ENCODE data around the gene ALMS1. TPM values are rescaled to one million over a fixed set of nuclear protein-coding genes. Genes with fewer than 3 reads are reported as not detected.
"Not testable (repeated sequence)": the region's sequence is repeated elsewhere in the genome, so short reads cannot be mapped to it uniquely, and the experiment has no call there.

Gene ALMS1
- total RNA-seq, 2 donors from 2014 or later, result 21.2 to 21.4 TPM

DNA sequence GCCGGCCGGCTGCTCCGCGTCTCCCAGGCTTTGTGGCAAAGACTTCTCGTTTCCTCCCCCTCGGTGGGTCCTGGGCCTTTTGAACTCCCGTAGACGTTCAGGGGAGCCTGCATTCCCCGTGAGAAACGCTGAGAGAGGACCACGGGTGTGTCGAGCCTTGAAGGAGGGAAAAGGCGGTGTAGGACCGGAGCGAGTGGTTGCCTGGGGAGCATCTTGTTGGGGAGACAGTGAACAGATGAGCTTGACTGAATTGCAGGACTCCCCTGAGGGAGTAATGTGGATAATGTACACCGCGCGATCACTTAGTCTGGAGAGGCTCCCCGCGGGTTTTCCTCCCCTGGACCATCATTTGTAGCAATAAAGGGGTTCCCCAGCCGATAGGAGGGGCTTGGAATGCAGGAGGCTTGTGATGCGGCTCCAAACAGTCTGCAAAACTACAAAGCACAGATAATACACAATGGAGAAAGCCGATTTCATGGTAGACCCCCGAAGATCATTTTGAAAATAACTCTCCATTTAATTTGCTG, 769 bp downstream of the ALMS1 start:
- intact Hi-C loops (cut with DNase I), result no loop called here
- DNase-seq (ENCODE audit: low spot score), result no peak

DNA sequence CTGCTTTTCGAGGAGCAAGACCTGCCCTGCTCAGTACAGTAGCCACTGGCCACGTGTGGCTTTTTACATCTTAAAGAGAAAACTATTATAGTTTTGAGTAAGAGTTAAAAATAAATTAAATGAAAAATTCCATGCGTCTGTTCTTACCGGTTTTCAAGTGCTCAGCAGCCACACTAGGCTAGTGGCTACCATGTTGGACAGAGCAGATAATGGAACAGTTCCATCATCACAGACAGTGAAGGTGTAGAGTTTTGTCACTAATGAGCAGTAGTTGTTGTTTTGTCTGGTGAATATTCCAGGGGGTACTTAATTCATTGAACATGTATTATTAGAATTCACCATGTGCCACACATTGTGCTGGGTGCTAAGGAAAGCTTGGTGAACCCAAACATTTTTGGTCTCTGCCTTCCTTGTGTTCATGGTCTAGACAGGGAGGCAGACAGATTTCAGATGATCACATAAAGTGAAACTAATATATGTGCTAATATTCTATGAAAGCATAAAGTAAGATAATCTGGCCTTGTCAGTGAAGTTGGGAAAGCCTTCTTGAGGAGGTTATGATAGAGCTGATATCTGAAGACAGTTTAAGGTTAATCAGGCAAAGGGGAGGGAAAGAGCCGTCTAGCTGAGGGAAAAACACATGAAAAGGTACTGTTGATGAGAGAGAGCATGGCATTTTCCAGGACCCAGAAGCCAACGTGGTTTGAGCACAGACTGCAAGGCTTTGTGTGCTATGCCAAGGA, 1.4 kb downstream of the ALMS1 start:
- intact Hi-C loops (cut with DNase I), result no loop called here

DNA sequence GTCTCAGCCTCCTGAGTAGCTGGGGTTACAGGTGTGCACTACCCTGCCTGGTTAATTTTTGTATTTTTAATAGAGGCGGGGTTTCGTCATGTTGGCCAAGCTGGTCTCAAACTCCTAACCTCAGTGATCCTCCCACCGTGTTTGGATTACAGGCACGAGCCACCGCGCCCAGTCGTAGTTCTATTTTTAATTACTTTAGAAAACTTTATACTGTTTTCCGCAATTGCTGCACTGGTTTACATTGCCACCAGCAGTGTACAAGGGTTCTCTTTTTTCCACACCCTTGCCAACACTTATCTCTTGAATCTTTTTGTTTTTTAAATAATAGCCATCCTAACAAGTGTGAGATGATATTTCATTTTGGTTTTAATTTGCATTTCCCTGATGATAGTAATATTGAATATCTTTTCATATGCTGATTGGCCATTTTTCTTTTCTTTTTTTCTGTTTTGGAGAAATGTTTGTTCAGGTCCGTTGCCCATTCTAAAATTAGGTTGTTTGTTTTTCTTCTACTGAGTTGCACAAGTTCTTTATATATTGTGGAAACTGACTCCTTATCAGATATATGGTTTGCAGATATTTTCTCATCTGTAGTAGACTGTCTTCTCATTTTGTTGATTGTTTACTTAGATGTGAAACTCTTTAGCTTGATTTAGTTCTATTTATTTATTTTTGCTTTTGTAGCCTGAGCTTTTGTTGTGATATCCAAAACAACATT, 16.9 kb downstream of the ALMS1 start:
- no peak for DNase-seq (ENCODE audit: low spot score)
- intact Hi-C loops (cut with DNase I), result loop anchor here in 1 of 2 donors (5.0 kb wide), 1 partner anchor 320 kb away; no protein-coding TSS in a partner anchor

More for the DNA sequence above, 1.4 kb downstream of the ALMS1 start:
- DNase-seq (ENCODE audit: low spot score), result no peak

DNA sequence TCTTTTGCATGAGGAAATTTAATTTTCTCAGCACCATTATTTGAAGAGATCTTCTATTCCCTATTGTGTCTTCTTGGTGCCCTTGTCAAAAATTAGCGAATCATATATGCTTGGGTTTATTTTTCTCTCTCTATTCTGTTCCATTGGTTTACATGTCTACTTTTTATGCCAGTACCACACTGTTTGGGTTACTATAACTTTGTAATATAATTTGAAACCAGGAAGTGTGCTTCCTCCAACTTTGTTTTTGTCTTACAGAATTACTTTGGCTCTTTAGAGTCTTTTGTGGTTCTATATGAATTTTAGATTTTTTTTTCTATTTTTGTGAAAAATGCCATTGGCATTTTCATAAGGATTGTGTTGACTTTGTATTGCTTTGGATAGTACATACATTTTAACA, 17.6 kb downstream of the ALMS1 start:
- no peak for DNase-seq (ENCODE audit: low spot score)
- intact Hi-C loops (cut with DNase I), result loop anchor here in 1 of 2 donors (5.0 kb wide), 1 partner anchor 321 kb away; no protein-coding TSS in a partner anchor

DNA sequence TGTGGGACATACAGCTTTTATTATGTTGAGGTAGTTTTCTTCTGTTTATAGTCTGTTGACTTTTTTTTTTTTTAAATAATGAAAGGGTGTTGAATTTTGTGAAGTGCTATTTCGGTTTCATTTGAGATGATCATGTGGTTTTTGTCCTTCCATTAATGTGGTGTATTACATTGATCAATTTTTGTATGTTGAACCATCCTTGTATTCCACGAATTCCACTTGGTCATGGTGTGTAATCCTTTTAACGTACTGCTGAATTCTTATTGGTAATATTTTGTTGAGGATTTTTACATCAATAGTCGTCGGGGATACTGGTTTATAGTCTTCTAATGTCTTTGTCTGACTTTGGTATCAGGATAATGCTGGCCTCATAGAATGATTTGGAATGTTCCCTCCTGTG, 18.8 kb downstream of the ALMS1 start:
- intact Hi-C loops (cut with DNase I), result loop anchor here in 1 of 2 donors (5.0 kb wide), 1 partner anchor 322 kb away; no protein-coding TSS in a partner anchor
- no peak for DNase-seq (ENCODE audit: low spot score)

DNA sequence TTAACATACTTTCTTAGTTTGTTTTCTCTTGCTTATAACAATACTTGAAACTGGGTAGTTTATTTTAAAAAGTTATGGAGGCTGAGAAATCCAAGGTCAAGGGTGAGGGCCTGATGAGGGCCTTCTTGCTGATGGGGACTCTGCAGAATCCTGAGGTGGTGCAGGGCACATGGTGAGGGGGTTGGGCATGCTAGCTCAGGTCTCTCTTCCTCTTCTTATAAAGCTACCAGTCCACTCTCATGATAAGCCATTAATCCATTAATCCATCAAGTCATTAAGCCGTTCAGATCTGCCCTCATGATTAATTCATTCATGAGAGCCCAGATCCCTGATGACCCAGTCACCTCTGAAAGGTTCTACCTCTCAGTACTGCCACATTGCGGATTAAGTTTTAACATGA, 21.4 kb downstream of the ALMS1 start:
- intact Hi-C loops (cut with DNase I), result no loop called here
- DNase-seq (ENCODE audit: low spot score), result no peak

DNA sequence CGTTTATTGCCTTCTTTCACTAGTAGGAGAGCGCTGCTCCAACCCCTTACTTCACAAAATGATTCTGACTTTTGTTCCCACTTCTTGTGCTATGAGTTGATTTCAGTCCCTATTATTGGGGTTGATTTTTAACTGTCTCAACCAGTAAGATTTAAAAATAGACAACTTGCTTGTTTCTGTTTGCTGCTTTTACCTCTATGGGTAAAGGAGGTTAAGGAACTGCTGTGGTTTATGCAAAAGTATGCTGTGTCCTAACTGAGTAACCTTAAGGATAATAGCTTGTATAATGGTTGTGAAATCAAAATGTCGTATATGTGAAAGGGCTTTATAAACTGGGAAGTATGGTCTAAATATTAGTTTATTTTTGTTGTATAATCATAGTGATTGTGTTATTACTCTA, 22.6 kb downstream of the ALMS1 start:
- no peak for DNase-seq (ENCODE audit: low spot score)
- intact Hi-C loops (cut with DNase I), result no loop called here

DNA sequence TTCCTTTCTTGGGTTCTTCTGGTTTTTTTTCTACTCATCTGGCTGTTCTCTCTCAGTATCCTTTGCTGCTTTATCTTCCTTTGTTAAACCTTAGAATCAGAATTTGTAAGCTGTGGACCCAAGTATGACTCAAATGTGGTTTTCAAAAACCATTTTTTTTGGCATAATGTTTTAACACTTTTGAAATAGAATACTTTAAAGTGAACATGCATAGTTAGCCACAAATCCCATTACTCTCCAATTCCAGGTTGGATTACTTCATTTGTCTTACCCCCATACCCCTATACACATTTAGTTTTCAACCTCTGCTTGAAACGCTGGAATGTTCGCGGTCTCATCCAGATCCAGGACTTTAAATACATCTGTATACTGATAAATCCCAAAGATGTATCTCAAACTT, 29.1 kb downstream of the ALMS1 start:
- no peak for DNase-seq (ENCODE audit: low spot score)
- intact Hi-C loops (cut with DNase I), result loop anchor here in 1 of 2 donors (1.0 kb wide), 1 partner anchor 33 kb away; no protein-coding TSS in a partner anchor

DNA sequence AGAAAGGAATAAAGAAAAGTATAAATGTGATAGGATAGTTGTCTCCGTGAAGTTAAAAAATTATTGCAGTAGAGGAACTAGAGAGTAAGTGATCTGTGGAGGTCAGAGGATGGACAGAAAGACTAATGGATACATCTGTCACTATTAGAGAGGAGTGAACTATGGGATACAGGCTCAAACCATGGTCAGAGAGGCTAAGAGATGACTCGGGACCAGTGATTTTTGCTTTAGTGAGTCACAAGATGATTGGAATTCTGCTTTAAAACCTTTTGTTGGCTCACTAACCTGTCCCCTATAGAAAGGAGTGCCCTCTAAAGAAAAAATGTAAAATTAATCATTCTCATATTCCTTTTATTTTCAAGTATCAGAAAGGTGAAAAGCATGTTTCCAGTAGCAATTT, 30.3 kb downstream of the ALMS1 start:
- DNase-seq (ENCODE audit: low spot score), result no peak
- intact Hi-C loops (cut with DNase I), result loop anchor here in 1 of 2 donors (1.0 kb wide), 1 partner anchor 35 kb away; no protein-coding TSS in a partner anchor

DNA sequence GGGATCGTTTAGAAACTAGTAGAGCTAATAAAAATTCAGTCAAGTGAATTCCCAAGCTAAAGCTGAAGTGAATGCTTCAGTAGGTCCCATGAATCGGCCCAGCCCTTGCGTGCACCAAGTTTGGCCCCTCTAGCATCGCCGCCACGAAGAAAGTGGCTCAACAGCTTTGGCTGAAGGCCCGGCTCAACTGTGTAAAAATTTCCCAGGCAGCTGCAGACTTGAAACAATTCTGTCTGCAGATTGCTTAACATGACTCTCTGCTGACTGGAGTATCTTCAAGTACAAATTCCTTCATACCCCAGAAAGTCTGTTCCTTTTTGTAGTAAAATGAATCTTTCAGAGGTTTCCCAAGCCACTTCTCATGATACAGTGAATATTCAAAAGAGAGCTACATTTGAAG, 32.7 kb downstream of the ALMS1 start:
- intact Hi-C loops (cut with DNase I), result no loop called here
- DNase-seq (ENCODE audit: low spot score), result peak; percentile 93

DNA sequence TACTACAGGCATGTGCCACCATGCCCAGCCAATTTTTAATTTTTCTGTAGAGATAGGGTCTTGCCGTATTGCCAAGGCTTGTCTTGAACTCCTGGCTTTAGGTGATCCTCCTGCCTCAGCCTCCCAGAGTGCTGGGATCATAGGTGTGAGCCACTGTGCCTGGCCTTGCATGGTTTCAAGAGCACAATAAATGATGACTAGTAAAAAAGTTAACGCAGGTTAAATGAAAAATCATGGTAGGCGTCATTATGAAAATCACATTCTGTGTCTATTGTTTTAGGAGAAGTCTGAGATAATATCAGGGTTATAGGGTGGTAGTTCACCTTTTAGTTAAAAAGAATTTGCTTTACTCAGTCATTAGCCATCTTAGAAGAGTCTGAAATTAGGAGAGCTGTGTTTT, 38.3 kb downstream of the ALMS1 start:
- intact Hi-C loops (cut with DNase I), result no loop called here
- DNase-seq (ENCODE audit: low spot score), result no peak

DNA sequence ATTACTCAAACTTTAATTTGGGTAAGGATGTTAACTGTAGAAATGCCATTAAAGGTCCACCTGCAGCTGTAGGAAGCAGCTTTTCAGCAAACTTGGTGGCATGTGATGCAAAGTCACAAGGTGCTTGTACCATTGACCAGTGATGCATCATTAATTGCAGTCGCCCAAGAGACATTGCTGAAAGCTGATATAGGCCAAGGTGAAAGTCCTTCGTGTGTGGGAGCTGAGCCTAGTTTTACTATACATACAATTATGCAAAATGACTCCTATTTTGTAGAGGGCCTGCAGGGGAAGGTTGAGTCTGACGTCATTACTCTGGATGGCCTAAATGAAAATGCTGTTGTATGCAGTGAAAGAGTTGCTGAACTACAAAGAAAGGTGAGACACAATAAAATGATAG, 40.5 kb downstream of the ALMS1 start:
- no peak for DNase-seq (ENCODE audit: low spot score)
- intact Hi-C loops (cut with DNase I), result no loop called here

DNA sequence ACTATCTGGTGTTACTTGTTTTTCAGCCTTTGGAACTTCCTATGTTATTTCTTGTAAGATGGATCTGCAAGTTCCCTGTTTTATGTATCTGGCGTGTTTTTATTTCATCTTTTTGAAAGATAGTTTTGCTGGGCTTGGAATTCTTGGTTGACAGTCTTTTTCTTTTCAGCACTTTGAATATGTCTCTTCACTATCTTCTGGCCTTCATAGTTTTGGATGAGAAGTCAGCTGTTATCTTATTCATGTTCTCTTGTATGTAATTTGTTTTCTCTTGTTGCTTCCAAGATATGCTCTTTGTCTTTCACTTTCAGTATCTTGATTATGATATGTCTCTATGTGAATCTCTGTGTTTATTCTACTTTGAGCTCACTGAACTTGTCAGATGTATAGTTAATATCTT, 50.4 kb downstream of the ALMS1 start:
- DNase-seq (ENCODE audit: low spot score), result no peak
- intact Hi-C loops (cut with DNase I), result no loop called here

DNA sequence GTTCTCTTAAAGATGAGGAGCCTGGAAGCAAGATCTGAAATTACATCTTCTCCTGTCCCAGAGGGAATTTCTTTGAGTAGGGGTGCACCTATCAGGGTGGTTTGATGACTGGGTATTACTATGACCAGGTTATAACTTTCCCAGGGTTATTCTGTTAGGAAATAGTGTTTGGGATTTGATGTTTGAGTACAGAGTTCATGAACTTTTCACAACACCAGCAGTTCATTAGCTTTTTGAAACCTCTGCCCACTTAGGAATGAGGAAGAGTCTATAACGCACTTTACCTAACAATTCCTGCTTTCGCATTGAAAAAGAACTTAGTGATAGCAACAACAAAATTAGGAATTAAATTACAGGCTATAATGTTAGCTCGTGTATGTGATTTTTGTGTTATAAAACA, 58.6 kb downstream of the ALMS1 start:
- DNase-seq (ENCODE audit: low spot score), result no peak
- intact Hi-C loops (cut with DNase I), result no loop called here

DNA sequence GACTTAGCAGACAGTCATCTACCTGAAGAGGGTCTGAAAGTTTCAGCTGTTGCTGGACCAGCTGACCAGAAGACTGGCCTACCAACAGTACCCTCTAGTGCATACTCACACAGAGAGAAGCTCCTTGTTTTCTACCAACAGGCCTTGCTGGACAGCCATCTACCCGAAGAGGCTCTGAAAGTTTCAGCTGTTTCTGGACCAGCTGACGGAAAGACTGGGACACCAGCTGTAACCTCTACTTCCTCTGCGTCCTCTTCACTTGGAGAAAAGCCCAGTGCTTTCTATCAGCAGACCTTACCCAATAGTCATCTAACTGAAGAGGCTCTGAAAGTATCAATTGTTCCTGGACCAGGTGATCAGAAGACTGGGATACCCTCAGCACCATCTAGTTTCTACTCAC, 63.2 kb downstream of the ALMS1 start:
- intact Hi-C loops (cut with DNase I), result loop anchor here in 1 of 2 donors (2.0 kb wide), 1 partner anchor 48 kb away; no protein-coding TSS in a partner anchor
- peak; percentile 30 for DNase-seq (ENCODE audit: low spot score)

DNA sequence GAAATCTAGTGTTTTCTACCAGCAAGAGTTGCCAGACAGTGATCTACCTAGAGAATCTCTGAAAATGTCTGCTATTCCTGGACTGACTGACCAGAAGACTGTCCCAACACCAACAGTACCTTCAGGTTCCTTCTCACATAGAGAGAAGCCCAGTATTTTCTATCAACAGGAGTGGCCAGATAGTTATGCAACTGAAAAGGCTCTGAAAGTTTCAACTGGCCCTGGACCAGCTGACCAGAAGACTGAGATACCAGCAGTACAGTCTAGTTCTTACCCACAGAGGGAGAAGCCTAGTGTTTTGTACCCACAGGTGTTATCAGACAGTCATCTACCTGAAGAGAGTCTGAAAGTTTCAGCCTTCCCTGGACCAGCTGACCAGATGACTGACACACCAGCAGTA, 63.8 kb downstream of the ALMS1 start:
- no peak for DNase-seq (ENCODE audit: low spot score)
- intact Hi-C loops (cut with DNase I), result loop anchor here in 1 of 2 donors (2.0 kb wide), 1 partner anchor 49 kb away; no protein-coding TSS in a partner anchor

DNA sequence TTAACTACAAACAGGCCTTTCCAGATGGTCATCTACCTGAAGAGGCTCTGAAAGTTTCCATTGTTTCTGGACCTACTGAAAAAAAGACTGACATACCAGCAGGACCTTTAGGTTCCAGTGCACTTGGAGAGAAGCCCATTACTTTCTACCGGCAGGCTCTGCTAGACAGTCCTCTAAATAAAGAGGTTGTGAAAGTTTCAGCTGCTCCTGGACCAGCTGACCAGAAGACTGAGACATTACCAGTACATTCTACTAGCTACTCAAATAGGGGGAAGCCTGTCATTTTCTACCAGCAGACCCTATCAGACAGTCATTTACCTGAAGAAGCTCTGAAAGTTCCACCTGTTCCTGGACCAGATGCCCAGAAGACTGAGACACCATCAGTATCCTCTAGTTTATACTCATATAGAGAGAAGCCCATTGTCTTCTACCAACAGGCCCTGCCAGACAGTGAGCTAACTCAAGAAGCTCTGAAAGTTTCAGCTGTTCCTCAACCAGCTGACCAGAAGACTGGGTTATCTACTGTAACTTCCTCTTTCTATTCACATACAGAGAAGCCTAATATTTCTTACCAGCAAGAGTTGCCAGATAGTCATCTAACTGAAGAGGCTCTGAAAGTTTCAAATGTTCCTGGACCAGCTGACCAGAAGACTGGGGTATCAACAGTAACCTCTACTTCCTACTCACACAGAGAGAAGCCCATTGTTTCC, 65.8 kb downstream of the ALMS1 start:
- DNase-seq (ENCODE audit: low spot score), result no peak
- intact Hi-C loops (cut with DNase I), result no loop called here

DNA sequence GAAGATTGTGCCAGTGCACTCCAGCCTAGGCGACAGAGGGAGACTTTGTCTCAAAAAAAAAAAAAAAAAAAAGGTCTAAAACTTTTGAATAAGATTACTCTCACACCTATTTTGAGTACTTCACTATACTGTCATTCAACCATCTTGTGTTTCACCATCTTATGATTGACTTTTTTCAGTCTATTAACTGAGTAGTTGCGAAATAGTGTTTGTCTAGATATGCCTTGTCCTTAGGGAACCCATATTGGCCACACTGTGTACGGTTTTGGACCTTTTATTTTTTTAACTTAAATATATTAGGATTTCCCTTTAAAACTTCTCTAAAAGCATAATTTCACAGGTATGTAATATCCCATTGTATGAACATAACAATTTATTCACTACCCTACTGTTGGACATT, 72.3 kb downstream of the ALMS1 start:
- DNase-seq (ENCODE audit: low spot score), result no peak
- intact Hi-C loops (cut with DNase I), result no loop called here

DNA sequence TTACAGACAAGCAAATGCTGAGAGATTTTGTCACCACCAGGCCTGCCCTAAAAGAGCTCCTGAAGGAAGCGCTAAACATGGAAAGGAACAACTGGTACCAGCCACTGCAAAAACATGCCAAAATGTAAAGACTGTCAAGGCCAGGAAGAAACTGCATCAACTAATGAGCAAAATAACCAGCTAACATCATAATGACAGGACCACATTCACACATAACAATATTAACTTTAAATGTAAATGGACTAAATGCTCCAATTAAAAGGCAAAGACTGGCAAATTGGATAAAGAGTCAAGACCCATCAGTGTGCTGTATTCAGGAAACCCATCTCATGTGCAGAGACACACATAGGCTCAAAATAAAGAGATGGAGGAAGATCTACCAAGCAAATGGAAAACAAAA, 76.8 kb downstream of the ALMS1 start:
- intact Hi-C loops (cut with DNase I); DNase-seq (ENCODE audit: low spot score): not testable (repeated sequence)

DNA sequence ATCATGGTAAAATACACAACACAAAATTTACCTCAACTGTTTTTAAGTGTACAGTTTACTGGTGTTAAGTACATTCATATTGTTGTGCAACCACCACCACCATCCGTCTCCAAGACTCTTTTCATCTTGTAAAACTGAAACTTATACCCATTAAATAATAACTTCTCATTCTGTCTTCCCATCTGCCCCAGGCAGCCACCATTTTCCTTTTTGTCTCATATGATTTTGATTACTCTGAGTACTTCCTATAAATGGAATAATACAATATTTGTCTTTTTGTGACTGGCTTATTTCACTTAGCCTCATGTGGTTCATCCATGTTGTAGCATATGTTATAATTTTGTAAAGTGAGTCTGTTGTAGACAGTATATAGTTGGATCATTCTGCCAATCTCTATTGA, 82.7 kb downstream of the ALMS1 start:
- intact Hi-C loops (cut with DNase I), result no loop called here
- DNase-seq (ENCODE audit: low spot score), result no peak
